Hypothalamus (tissue), 51 donors: Measurements from ENCODE around the gene PSD4.

Source experiments
- DNase-seq, 51 donors: peaks; one replicate each; lab custom pipeline; 2025; lab: John Stamatoyannopoulos, UW

The PSD4 gene

DNA sequence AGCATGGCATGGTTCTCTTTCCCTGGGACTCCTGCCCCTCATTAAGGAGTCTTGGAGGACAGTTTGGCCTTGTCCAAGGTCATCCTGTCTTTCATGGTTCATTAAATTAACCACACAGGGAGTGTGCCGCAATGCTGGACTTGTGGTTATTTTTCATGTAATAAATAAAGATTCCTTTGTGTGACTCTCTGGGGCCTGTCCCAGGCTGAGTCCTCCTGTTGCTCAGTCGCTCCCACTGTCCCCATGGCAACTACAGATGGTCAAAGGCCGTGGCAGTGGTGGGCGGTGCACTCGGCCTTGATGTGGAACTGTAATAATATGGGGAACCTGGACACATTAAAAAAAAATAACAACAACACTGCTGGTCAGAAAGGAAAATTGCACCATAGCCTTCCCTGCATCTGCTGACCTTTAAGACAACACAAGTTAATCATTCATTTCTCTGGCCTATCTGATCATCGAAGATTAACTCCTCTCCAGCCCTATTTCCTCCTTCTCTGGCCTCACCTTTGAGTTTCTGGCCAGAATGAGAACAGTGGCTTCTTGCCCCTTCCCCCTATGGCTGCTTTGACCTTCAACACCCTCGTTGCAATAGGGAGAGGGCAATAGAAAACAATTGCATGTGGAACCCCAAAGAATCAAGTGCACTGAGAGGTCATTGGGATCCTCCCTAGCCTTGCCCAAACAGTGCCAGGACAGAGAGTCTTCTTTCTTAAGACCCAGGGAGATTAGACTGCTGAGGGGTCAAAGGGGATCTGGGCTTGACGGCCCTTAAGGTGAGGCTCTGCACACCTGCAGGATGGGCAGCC, 44.7 kb downstream of the PSD4 start:
- DNase-seq = peak in 12 of 51 donors; percentile 5 to 41 (median 20)

DNA sequence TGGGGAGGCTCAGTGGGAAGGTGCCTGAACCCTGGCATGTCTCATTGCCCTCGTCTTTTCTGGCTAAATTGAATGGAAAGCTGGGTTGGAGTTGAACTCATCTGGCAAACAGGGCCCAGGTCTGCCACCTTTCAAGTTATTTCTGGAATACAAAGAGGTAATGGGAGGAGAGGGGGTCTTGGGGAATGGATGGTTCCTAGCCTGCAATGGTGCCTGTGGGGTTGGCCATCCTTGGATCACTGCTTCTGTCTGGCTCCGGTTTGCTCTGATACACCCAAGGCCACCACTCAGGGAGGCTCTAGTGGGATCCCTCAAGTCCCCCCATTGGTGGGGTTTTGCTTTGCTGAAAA, 45.3 kb downstream of the PSD4 start:
- DNase-seq = no peak

DNA sequence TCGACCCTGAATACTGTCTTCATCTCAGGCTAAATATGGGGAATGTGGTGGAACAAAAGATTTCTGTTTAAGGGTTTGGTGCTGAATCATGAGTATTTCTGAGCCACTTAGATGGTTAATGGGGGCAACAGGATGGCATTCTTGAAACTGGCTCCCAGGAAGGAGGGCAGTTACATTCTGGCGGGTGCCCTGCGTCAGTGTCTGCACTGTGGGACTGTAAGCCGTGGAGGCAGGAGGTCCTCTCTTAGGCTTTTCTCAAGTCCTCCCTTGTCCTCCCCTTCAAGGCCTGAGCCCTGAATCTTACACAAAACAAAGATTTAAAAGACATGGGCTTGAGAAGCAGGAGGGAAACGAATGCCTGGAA, 45.7 kb downstream of the PSD4 start:
- no peak for DNase-seq

DNA sequence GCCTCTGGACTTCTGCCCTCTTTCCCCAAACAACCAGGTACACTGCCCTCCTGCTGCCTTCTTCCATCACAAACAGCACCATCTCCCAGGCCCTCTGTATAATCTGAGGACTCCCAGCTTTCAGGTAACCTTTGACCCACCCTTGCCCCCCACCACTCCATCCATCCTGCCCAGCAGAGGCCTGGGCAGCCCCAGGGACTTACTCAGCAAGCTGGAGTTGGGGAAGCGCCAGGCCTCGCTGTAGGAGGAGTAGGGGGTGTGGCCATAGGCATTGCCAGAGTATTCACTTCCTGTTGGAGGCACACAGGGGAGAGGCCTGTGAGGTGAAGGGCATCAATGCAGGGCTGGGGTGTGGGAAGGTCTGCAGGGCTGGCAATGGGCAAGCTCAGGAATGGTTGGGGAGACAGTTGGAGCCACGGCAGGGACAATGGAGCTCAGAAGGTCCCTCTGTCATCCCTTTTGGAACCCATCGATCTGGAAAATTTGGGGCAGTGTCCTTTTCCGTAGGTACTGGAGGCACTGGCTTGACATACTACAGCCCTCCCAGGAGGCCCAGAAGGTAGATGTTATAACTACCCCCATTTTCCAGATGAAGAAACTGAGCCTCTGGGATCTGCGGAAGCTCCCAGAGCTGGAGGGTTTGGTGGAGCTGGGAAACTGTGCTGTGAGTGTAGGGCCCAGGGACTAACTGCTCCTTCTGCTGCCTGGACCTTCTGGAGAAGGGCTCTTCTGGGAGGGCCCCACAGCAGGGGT, 46.3 kb downstream of the PSD4 start:
- peak in 1 of 51 donors; percentile 15 for DNase-seq

DNA sequence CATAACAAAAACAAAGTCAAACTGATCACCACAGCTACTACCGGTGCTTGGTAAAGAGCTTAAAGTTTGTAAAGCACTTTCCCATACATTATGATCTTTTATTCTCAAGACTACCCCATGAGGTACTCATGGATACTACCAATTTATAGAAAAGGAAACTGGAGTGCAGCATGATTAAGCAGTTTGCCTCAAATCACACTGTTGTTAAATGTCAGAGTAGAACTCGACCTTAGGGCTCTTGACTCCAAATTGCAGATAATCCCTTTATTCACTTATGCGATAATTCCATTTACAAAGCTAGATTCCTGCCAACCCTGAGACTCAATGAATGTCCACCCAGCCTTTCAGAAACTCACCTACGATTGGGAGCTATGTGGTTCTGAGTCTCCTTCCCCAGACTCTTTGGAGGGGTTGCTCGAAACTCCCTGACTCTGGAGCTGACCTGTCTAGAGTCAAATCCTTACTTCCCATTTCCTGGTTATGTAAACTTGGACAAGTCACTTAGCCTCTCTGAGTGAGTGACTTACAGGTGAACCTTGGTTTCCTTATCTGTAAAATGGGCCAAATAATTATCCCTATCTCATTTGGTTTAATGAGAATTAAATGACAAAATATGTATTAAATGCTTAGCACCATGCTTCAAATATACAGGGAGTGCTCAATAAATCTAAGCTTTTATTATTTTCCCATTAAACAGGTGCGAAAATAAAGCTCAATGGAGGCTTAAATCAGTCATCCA, 47.4 kb downstream of the PSD4 start:
- no peak for DNase-seq

DNA sequence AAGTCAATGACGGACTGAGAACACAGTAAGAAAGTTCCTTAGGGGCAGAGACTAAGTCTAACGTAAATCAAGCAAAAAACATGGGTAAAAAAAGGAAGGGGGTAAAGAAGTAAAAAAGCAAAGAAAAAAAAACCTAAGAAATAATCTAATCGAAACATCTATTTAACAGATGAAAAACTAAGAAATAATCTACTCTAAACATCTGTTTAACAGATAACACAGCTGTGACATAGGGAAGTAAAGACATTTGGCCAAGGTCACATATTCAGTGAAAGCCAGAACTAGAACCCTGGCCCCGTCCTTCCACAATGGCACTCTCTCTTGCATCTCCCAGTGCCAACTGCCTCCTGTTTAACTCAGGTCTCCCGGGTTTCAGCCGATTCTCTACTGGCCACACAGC, 48.1 kb downstream of the PSD4 start:
- no peak for DNase-seq

DNA sequence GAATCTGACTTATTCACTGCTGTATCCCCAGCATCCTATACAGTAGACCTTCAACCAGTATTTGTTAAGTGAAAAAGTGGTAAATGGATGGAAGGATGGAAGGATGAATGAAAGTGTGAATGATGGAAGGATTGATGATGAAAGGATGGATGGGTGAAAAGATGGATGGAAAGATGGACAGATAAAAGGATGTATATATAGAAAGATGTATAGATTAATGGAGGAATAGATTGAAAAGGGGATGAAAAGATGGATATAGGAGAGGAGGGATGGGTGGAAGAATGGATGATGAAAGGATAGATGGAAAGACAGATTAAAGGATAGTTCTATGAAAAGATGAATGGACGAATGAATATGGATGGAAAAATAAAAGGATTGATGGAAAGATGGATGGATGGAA, 50.0 kb downstream of the PSD4 start:
- DNase-seq = no peak

DNA sequence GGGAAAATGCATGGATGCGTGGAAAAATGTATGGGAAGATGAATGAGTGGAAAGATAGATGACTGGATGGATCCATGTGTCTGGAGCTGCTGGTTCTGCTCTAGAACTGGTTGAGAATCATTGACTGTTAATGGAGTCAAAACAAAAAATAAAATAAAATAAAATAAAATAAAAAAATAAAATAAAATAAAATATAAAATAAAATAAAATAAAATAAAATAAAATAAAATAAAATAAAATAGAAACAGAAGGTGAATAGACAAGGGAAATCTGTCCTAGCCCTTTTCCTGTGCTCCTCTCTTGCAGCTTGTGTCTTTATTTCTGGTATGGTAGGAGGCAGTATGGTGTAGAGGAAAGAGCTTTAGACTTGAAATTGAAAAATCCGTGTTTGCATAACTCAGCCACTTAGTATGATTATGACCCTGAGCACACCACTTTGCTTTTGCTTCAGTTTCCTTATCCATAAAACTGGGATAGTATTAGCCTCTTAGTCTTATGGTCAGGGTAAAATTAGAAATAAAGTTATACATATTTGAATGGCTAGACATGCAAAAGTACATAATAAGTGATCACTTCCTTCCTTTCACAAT, 51.0 kb downstream of the PSD4 start:
- no peak for DNase-seq

DNA sequence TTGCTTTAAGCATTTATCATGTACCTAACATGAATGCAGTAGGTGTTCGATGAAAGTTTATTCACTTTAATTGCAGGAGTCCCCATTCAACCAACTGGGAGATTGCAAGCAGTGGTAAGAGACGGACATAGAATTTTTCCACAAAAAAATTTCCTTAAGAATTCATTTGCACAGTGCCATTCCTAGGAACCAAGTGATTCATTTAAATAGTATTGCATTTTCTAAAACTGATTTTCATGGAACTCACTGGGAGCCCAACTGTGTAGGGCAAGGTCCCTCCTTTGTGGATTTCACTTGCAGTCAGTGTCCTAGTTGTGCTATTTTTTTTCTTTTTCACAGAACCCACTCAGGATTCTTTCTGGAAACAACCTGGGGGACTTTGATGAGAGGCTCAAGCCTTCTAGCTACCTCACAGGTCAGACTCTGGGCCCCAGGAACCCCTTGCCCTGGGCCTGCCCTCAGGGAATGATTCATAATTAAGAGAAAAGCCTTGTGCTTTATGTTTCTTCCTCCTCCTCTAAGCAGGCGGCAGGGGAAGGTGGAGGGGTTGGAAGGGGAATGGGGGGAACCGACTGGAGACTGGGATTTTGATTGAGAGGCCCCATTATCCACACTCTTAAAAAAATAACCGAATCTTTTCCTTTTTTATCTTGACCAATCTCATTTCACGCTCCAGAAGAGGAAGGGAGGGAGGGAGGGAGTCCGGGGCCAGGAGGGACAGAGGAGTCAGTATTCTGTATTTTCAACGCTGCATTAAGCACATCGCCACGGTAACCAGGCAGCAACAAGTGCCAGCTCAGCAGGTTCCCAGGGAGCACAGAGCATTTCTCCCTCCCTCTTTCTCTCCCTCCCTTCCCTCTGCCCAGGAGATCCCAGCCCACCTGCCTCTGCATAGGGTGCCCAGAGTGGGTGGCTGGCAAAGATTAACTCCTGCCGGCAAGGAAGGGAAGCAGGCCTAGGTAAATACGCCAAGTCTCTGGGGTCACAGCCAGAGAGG, 51.8 kb downstream of the PSD4 start:
- DNase-seq = peak in 31 of 51 donors; percentile 7 to 66 (median 45)

DNA sequence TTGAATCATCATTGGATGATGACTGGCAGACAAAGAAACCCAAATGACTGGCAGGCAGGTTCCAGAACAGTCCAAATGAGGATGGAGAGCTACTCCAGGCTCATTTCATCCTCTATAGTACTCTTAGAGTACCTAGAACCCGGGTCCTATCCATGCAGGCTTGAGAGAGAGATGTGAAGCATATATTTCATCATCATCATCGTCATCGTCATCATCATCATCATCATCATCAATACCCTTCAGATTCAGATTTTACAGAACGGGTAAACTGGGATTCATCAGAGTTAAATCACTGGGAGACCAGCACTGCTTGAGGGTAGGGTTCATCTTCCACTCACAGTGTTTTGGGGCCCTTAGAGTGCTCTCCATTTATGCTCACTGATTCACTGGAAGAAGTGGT, 52.7 kb downstream of the PSD4 start:
- no peak for DNase-seq

DNA sequence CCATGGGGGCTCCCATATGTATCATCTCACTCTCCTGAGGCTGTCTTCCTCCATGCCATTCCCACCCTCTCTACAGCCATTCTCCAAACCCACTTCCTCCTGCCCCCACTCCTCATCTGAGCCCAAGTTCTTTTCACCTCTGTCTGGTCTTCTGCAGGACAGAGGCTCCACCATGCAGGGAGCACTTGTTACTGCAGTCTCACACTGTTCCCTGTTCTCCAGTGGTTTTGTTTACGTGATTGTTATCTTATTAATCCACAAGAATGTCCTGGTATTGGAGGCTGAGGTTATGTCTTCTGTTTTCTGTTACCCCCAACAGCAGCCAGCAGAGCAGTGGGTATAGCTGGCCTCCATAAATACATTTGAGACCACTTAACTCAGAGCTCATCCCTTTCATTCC, 53.5 kb downstream of the PSD4 start:
- no peak for DNase-seq

DNA sequence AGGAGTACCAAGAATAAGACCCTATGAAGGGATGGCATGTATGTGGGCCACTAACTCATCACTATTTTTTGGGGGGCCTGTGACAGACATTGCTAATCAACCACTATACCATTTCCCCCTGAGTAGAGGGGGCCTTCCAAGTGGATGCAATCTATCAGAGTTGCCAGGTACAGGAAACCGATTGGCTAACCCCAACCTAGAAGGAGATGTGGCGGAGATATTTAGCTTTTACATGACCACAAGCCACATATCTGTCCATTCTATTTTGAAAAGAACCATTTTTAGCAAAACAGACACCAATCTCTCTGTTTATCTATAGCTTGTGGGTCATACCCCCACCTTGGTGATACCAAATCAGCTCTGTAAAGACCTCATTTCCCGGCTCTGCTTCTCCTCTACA, 53.9 kb downstream of the PSD4 start:
- no peak for DNase-seq

DNA sequence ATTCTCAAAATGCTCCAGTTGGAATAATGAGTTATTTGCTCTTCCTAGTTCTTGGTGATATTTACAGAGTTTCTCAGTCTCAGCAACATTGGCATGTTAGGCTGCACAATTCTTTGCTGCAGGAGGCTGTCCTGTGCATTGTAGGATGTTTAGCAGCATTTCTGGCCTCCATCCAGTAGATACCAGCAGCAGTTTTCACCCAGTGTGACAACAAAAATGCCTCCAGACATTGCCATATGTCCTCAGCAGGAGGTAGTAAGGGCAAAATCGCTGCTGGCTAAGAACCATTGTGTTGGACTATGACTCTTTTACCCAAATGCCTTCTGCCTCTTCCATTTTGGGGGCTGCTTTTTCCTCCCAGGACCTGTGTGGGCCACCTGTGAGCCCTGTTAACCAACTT, 54.6 kb downstream of the PSD4 start:
- no peak for DNase-seq

DNA sequence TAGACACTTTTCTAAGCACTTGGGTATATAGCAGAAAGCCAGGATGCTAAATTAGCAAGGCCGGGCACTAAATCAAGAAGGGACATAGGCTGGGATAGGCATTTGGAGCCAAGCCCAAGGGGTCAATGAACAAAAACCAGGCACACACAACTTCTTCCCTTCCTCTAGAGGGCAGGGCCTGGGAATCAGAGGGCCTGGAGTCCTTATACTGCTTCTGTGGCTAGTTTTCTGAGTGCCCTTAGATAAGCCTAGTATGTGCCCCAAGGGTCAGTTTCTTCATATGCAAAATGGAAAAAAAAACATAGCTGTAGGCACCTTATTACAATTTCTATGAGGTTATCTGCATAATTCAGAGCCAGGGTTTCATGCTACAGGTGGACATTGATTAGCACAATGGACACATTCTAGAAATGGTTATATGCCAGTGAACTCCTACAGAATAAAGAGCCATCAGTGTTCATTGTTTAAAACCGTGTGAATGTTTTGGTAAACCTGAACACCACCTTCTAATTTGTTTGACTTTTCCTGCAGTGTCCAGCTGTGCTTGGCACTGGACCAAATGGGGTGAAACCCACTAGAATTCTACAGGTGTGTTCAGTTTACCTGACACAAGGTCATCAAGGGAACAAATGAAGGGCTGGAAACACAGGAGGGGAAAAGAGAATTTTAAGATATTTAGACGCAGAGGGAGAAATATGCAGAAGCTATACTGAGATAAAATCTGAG, 55.4 kb downstream of the PSD4 start:
- DNase-seq = no peak

DNA sequence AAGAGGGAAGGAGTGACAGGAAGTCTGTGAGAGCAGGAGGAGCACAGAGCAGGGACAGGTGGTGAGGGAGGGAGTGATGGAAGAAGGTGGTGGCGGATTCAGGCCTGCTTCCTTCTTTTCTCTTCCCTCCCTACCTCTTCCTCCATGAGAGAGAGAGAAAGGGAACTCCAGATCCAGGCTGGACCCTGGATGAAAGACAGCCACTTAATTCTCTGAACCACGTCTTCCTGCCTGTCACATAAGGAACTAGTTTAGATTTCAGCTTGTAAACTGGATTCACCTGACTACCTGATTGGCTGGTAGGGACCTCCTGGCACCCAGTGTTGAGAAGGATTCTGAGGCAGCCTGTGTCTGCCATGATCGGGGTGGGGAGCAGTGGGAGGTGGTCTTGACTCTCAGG, 56.0 kb downstream of the PSD4 start:
- no peak for DNase-seq

DNA sequence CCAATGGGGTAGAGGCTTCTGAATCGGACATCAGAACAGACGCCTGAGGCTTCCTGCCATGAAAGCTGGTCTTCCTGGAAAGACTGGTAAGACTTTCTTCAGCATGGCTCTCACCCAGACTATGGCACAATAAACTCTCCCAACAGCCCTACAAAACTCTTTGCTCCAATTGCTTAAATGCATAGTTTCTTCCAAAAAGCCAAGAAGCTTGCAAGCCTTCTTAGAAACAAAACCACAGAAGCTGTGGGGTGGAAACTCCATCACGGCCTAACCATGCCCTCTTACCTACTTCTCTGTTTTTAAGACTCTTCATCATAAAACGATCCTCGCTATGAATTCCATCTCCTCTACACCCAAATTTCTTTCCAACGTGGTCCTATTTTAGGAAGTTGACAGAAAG, 56.8 kb downstream of the PSD4 start:
- DNase-seq = no peak

DNA sequence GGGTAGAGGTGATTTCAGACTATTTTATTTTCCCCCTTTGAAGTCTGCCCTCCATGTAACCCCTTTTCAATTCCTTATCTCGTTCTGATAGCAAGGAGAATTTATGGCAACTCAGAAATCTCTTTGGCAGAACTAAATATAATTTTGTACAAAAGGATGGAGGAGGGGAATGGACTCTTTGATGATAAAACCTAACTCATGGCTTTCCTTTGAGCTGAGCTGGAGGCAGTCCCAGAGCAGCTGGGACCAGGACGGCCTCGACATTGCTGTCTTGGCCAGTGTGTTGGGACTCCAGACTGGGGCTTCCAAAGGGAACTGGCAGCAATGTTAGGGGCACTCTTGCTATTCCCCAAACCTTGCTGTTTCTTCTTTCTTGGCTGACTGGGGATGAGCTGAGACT, 57.3 kb downstream of the PSD4 start:
- DNase-seq = no peak

DNA sequence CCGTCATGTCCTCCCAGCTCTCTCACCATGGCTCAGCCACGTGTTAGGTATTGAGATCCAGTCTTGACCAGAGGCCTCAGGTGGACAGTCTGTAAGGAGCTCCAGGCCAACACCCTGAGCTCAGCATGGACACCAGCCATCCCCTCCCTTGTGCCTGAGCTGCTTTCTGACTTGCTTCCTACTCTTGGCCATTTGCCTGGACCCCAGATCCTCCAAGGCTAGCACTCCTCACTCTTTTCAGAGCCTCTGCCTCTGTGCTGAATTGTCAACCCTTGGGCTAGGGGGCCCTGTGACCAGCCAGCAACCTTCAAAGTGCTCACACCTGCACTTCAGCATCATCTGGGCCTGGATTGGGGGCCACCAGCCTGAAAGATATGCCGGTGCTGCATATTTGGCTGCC, 58.4 kb downstream of the PSD4 start:
- no peak for DNase-seq

DNA sequence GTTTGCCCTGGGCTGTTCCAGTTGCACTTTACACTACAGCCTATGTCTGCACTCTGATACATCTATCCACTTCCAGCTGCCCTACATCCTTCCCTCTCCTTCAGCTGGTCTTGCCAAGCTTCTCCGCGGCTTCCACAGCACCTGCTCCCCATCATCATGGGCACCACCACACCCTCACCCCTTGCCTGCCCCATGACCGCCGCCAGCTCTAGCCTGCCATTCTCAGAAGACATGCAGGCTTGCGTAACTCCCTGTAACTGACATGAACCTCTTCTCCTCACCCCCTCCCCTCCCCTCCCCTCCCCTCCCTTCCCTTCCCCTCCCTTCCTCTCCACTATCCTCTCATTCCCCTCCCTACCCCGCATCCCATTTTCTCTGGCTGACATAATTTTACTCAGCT, 59.0 kb downstream of the PSD4 start:
- DNase-seq = no peak
